HG02973 (cell line): Measurements from ENCODE around the gene STAT5A.

ENCODE experiments used
- ATAC-seq: cut with Tn5 transposase; IDR thresholded peaks from one replicate; pipeline ENCODE4 v1.9.1; 2021; ENCODE audit warnings: moderate library complexity; ENCODE audit not compliant: unreplicated experiment

Gene STAT5A

GRCh38 chr17:42266918-42267766, 21.2 kb upstream of the STAT5A start:
- ATAC-seq: no peak

- ATAC-seq: no peak
Measured at GRCh38 chr17:42268236-42268635, 20.1 kb upstream of the STAT5A start.

GRCh38 chr17:42270170-42270535, 18.1 kb upstream of the STAT5A start:
- no peak for ATAC-seq

- ATAC-seq: no peak
Measured at GRCh38 chr17:42270596-42270995, 17.7 kb upstream of the STAT5A start.

- ATAC-seq: no peak
Measured at GRCh38 chr17:42271006-42271778, 17.1 kb upstream of the STAT5A start.

GRCh38 chr17:42271779-42272035, 16.6 kb upstream of the STAT5A start:
- no peak for ATAC-seq

GRCh38 chr17:42272162-42272907, 16.0 kb upstream of the STAT5A start:
- no peak for ATAC-seq

- ATAC-seq: no peak
Measured at GRCh38 chr17:42273474-42274252, 14.6 kb upstream of the STAT5A start.

- no peak for ATAC-seq
Measured at GRCh38 chr17:42274253-42274542, 14.1 kb upstream of the STAT5A start.

- no peak for ATAC-seq
Measured at GRCh38 chr17:42274812-42275526, 13.3 kb upstream of the STAT5A start.

GRCh38 chr17:42275527-42276358, 12.6 kb upstream of the STAT5A start:
- peak; percentile 48 for ATAC-seq

GRCh38 chr17:42276359-42276608, 12.0 kb upstream of the STAT5A start, which contains the start of gene STAT5B:
STAT5B (minus strand) TSS chr17:42276391; CDS start chr17:42232127, 44,264 bp downstream.
- ATAC-seq: peak; percentile 51

- peak; percentile 20 for ATAC-seq
Measured at GRCh38 chr17:42276609-42277341, 11.5 kb upstream of the STAT5A start.

GRCh38 chr17:42277342-42277712, 11.0 kb upstream of the STAT5A start:
- ATAC-seq: no peak

- ATAC-seq: no peak
Measured at GRCh38 chr17:42279776-42280630, 8.3 kb upstream of the STAT5A start.

- ATAC-seq: no peak
Measured at GRCh38 chr17:42281571-42282096, 6.7 kb upstream of the STAT5A start.

- no peak for ATAC-seq
Measured at GRCh38 chr17:42282478-42283080, 5.7 kb upstream of the STAT5A start.
